Vagina (tissue), 2 donors: ENCODE data around the gene CNFN. TPM values are rescaled to one million over a fixed set of nuclear protein-coding genes. Genes with fewer than 3 reads are reported as not detected.
A peak's percentile ranks its signal among the peaks of the same experiment; 100 is the strongest.

Source experiments
- DNase-seq, 2 donors: peaks; one replicate each; pipeline ENCODE4 v3.0.0-alpha.2; 2017; ENCODE audit errors: extremely low spot score in 2 of 2
- H3K27ac ChIP-seq: fragments of 200-600 bp; sonication (generic); one replicate; pipeline ENCODE4 v1.5.1; 2019
- H3K27me3 ChIP-seq: fragments of 200-600 bp; sonication (generic); one replicate; pipeline ENCODE4 v1.5.1; 2019
- H3K36me3 ChIP-seq, 2 donors: fragments of 200-600 bp; sonication (generic); one replicate each; pipeline ENCODE4 v1.5.1; 2017 to 2019
- H3K4me1 ChIP-seq: fragments of 200-600 bp; sonication (generic); one replicate; pipeline ENCODE4 v1.5.1; 2019
- H3K4me3 ChIP-seq, 2 donors: fragments of 200-600 bp; sonication (generic); 1 replicate in 1 of 2; 2 replicates in 1 of 2; pipeline ENCODE4 v1.5.1; 2016 to 2019
- H3K9me3 ChIP-seq: fragments of 200-600 bp; sonication (generic); one replicate; pipeline ENCODE4 v1.5.1; 2019
- CTCF ChIP-seq, 3 experiments: fragments of 450-650 bp in 2 of 3; fragments of 200-600 bp in 1 of 3; sonication (generic) in 1 of 3; IDR thresholded peaks; one replicate each; pipeline ENCODE4 v1.5.1; 2017 to 2019; ENCODE audit warnings: antibody characterized with exemption in 3 of 3, mild to moderate bottlenecking in 2 of 3, moderate library complexity in 2 of 3
- POLR2A ChIP-seq, 2 donors: fragments of 450-650 bp; IDR thresholded peaks; one replicate each; pipeline ENCODE4 v1.6.1; 2017; ENCODE audit warnings: antibody characterized with exemption in 2 of 2, mild to moderate bottlenecking in 2 of 2, moderate library complexity in 2 of 2
- POLR2AphosphoS5 ChIP-seq, 2 donors: sonication (generic); formaldehyde crosslinking; IDR thresholded peaks; one replicate each; pipeline ENCODE4 v1.9.0; 2017; ENCODE audit warnings: antibody characterized with exemption in 2 of 2, mild to moderate bottlenecking in 2 of 2, low read depth in 1 of 2; ENCODE audit not compliant: insufficient read depth in 1 of 2
- intact Hi-C: fragments of 100-400 bp; cut with DNase I; formaldehyde crosslinking; loops from one replicate; pipeline ENCODE4 v1.15.1; 2023
- total RNA-seq: library from RNA; depleted of rRNA; stranded (reverse); fragments of >200 nt; gene quantifications from one replicate; pipeline ENCODE4 v1.2.3, GENCODE V29; 2016

The CNFN gene
- total RNA-seq, 1 donor from 2014 or later, result 106 TPM

DNA sequence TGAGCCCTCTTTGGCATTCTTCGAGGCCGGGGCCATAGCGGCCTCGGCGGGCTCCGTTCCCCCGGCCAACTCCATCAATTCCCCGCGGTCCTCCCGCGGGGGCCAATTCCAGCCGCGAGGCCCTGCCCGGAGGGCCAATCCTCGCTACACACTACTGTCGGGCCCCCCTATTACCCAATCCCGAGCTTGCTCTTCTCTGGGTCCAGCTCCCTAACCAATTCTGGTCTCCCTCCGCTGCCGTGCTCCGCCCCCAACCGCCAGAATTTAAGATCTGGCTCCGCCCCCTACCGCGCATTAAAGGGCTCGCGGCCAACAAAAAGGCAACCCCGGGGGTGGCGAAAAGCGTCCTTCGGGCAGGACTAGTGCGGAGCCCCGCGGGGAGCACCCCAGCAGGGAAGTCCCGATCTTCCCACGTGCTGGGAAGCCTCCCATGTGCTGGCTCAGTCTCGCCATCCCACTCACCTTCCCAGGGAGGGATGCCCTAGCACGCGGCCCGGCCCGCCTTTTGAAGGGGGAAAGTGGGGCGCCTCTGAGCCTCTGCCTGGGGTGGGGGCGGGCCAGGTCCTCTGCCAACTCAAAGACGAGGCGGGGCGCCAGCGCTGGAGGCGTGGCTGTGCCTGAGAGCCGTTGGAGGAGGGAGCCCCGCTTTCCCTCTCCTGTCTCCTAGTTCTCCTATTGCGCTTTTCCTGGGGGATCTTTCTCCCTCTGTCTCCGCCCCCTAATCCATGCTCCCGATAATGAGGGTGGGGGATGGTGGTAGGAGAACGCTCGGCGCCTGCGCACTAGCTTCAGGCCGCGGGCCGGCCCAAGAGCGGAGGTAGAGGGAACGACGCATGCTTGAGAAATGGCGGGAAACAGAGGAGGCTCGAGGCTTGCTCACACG lies 33.6 kb upstream of the CNFN start:
- H3K36me3 ChIP-seq, result no peaks in the 10 kb centered on the region
- intact Hi-C loops, result no loop called here
- DNase-seq, result no peak
- peaks cover 7% of the 10 kb centered on the region for H3K27me3 ChIP-seq
- peak overlapping the region; percentile 50 to 57 for H3K4me3 ChIP-seq
- peak overlapping the region; percentile 42 for H3K27ac ChIP-seq
- no peaks in the 10 kb centered on the region for H3K9me3 ChIP-seq
- no peak for TF ChIP-seq POLR2A (IDR thresholded peaks at IDR 0.05)
- TF ChIP-seq POLR2AphosphoS5 (IDR thresholded peaks at IDR 0.05; ENCODE audit: insufficient read depth in 1 of 2, low read depth in 1 of 2), result peak; percentile 53 to 75
- peaks cover 40% of the 10 kb centered on the region for H3K4me1 ChIP-seq

- H3K27ac ChIP-seq, result peak overlapping the region; percentile 42
- peaks cover 7% of the 10 kb centered on the region for H3K27me3 ChIP-seq
- H3K36me3 ChIP-seq, result no peaks in the 10 kb centered on the region
- peak overlapping the region; percentile 50 to 57 for H3K4me3 ChIP-seq
- H3K4me1 ChIP-seq, result peaks cover 40% of the 10 kb centered on the region
- no peak for TF ChIP-seq POLR2A (IDR thresholded peaks at IDR 0.05)
- TF ChIP-seq CTCF (IDR thresholded peaks at IDR 0.05), result no peak
- no peak for TF ChIP-seq POLR2AphosphoS5 (IDR thresholded peaks at IDR 0.05; ENCODE audit: insufficient read depth in 1 of 2, low read depth in 1 of 2)
- no peak for DNase-seq
- H3K9me3 ChIP-seq, result no peaks in the 10 kb centered on the region
- intact Hi-C loops, result no loop called here
These were observed 32.9 kb upstream of the CNFN start for GRCh38 chr19:42422901-42423461.

DNA sequence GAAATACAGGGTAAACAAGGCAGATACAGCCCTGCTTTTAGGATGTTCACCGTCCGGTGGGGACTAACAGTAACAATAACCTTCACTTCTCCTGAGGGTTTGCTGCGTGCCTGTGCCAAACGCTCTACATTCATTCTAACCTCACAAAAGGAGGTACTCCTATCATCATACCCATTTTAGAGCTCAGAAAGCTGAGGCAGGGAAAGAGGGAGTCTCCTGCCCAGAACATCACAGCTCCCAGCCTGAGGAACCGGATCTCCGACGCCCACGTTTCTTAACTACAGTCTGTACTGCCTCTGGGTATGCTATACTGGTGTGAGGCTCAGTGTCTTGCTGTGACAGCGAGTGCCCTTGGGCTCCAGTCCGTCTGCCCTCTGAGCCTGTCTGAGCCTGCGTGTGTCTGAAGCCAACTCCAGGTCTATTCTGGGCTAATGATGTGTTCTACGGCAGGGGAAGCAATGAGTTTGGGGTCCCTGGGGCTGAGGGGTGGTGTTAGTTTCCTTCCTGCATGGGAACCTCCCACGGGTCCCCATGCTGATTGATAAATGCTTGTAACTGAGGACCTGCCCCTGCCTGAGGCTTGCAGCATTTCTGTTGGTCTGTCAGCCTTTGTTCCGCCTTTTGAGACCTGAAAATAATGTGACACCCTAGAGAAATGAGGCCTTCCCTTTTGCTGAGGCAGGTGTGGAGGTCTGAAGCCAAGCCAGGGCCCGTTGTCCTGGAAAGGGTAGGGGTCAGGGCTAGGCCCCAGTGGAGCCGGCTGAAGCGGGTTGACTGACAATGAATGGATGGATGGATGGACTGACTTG lies 32.2 kb upstream of the CNFN start:
- Histone ChIP-seq H3K36me3 (no peaks in the 10 kb centered on the region), H3K9me3 (no peaks in the 10 kb centered on the region), H3K4me1 (peaks cover 37% of the 10 kb centered on the region), H3K27me3 (peaks cover 7% of the 10 kb centered on the region), H3K27ac (no peak overlapping the region), H3K4me3 (peak overlapping the region; percentile 50 to 57)
- no peak for TF ChIP-seq POLR2AphosphoS5 (IDR thresholded peaks at IDR 0.05; ENCODE audit: insufficient read depth in 1 of 2, low read depth in 1 of 2)
- TF ChIP-seq CTCF (IDR thresholded peaks at IDR 0.05), result no peak
- no peak for TF ChIP-seq POLR2A (IDR thresholded peaks at IDR 0.05)
- DNase-seq, result no peak
- intact Hi-C loops, result no loop called here

GRCh38 chr19:42421591-42422031 lies 31.5 kb upstream of the CNFN start:
- peaks cover 37% of the 10 kb centered on the region for H3K4me1 ChIP-seq
- no peak overlapping the region for H3K27ac ChIP-seq
- no peak overlapping the region for H3K4me3 ChIP-seq
- H3K27me3 ChIP-seq, result peaks cover 7% of the 10 kb centered on the region
- no peaks in the 10 kb centered on the region for H3K36me3 ChIP-seq
- H3K9me3 ChIP-seq, result no peaks in the 10 kb centered on the region
- TF ChIP-seq POLR2AphosphoS5 (IDR thresholded peaks at IDR 0.05; ENCODE audit: insufficient read depth in 1 of 2, low read depth in 1 of 2) (peak in 1 of 2 donors; percentile 37), CTCF (IDR thresholded peaks at IDR 0.05) (no peak), POLR2A (IDR thresholded peaks at IDR 0.05) (no peak)
- intact Hi-C loops, result no loop called here
- no peak for DNase-seq

DNA sequence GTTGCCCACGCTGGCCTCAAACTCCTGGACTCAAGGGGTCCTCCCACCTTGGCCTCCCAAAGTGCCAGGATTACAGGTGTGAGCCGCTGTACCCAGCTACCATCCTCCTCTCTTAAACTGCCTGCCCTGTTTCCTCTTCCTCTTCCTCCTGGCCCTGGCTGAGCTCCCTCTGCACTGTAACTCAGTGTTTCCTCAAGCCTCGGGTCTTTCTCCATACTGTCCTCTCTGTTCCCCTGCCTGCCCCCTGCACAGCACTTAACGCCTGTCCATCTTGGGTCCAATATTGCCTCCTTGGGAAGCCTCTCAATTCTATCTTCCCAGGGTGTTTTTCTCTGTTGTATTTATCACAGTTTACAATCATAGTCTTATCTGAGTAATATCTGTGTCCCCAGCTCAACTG lies 31.0 kb upstream of the CNFN start:
- intact Hi-C loops, result no loop called here
- TF ChIP-seq POLR2A (IDR thresholded peaks at IDR 0.05), result no peak
- TF ChIP-seq POLR2AphosphoS5 (IDR thresholded peaks at IDR 0.05; ENCODE audit: insufficient read depth in 1 of 2, low read depth in 1 of 2), result no peak
- H3K9me3 ChIP-seq, result no peaks in the 10 kb centered on the region
- no peak overlapping the region for H3K4me3 ChIP-seq
- peaks cover 37% of the 10 kb centered on the region for H3K4me1 ChIP-seq
- H3K36me3 ChIP-seq, result no peaks in the 10 kb centered on the region
- DNase-seq, result no peak
- peaks cover 7% of the 10 kb centered on the region for H3K27me3 ChIP-seq
- H3K27ac ChIP-seq, result no peak overlapping the region
